Measurements from ENCODE around the gene ESR1.

DNA sequence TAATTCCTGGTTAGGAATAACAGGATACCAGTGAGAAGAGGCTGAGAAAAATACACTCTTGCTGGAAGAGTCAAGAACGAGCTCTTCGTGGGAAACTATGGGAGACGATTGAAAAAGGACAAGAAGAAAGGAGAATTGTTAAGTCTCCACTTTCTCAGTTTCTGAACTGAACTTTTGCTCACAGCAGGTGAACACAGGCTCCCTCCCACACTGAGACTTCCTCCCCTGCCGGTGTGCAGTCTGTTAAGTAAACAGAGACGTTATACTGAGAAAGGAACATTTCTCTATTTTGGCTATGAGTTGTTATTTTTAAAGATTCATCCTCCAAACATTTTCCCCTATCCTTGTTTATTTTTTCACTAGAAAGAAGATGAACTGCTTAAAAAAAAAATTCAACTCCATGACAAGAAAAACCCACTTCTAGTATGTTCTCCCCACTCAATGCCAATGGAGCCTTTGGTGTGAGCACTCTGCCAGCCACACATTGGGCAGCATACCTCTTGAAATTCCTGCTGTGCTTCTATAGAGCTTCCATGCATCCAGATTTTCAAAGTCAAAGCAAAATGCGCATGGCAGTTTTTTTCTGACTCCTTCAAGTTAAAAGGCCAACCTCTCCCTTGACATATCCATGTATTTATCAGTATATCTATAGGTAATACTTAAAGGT lies 250.5 kb downstream of the ESR1 start:
- TF ChIP-seq, protein P1, sequence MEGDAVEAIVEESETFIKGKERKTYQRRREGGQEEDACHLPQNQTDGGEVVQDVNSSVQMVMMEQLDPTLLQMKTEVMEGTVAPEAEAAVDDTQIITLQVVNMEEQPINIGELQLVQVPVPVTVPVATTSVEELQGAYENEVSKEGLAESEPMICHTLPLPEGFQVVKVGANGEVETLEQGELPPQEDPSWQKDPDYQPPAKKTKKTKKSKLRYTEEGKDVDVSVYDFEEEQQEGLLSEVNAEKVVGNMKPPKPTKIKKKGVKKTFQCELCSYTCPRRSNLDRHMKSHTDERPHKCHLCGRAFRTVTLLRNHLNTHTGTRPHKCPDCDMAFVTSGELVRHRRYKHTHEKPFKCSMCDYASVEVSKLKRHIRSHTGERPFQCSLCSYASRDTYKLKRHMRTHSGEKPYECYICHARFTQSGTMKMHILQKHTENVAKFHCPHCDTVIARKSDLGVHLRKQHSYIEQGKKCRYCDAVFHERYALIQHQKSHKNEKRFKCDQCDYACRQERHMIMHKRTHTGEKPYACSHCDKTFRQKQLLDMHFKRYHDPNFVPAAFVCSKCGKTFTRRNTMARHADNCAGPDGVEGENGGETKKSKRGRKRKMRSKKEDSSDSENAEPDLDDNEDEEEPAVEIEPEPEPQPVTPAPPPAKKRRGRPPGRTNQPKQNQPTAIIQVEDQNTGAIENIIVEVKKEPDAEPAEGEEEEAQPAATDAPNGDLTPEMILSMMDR (IDR thresholded peaks at IDR 0.05): no peak
- TF ChIP-seq POLR2AphosphoS5 (IDR thresholded peaks at IDR 0.05) (no peak), POLR2A (IDR thresholded peaks at IDR 0.05) (no peak)

All from breast epithelium (tissue), 3 donors.